GM13977 (cell line): ENCODE results near the gene ARHGEF28.

Experiments used
- DNase-seq: peaks from one replicate; pipeline ENCODE4 v3.0.0; 2012; ENCODE audit warnings: low spot score
- in situ Hi-C: fragments of 300-500 bp; cut with MboI; formaldehyde crosslinking; loops from one replicate; pipeline ENCODE4 v1.12.0; 2022; ENCODE audit warnings: low sequenced_read_pairs, low pct_unique_long_range_greater_than_20kb, mixed read lengths, inconsistent platforms; ENCODE audit not compliant: unreplicated experiment
- TF ChIP-seq, protein P1 (sequence below): IDR thresholded peaks from 2 replicates; pipeline ENCODE4 v1.5.1; 2012; ENCODE audit warnings: mild to moderate bottlenecking, control low read depth; ENCODE audit not compliant: insufficient read depth; ENCODE audit errors: extremely low read depth, missing control alignments

ARHGEF28 gene

DNA sequence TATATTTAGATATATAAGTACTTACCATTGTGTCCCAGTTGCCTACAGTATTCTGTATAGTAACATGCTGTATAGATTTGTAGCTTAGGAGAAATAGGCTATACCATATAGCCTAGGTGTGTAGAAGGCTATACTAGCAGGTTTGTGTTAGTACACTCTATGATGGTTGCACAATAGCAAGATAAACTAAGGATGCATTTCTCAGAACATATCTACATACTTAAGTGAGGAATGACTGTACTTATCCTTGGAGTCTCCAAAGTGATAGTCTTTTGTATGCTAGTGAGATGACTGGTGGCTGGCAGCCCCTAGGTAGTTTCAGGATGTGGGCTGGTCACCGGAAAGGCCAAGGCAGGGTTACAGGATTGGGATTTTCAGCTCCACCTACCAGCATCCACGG is 208.7 kb downstream of the ARHGEF28 start:
- DNase-seq = no peak
- TF ChIP-seq, protein P1, sequence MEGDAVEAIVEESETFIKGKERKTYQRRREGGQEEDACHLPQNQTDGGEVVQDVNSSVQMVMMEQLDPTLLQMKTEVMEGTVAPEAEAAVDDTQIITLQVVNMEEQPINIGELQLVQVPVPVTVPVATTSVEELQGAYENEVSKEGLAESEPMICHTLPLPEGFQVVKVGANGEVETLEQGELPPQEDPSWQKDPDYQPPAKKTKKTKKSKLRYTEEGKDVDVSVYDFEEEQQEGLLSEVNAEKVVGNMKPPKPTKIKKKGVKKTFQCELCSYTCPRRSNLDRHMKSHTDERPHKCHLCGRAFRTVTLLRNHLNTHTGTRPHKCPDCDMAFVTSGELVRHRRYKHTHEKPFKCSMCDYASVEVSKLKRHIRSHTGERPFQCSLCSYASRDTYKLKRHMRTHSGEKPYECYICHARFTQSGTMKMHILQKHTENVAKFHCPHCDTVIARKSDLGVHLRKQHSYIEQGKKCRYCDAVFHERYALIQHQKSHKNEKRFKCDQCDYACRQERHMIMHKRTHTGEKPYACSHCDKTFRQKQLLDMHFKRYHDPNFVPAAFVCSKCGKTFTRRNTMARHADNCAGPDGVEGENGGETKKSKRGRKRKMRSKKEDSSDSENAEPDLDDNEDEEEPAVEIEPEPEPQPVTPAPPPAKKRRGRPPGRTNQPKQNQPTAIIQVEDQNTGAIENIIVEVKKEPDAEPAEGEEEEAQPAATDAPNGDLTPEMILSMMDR = no peak
- in situ Hi-C loops = no loop called here

DNA sequence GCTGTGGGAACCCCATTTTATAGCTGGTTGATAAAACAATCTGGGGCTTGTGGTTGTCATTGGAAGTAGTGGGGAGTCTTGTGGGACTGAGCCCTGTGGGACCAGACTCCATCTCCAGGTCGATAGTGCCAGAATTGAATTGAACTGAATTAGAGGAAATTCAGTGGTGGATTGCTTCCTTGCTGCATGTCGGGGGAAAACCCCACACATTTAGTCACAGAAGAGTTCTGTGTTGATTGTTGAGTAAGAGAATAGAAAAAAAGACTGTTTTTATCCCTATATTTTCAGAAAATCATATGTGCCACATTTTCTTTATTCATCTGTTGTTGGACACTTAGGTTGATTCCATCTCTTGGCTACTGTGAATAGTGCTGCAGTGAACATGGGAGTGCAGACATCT is 209.7 kb downstream of the ARHGEF28 start:
- DNase-seq = no peak
- TF ChIP-seq, protein P1 = no peak
- in situ Hi-C loops = no loop called here

DNA sequence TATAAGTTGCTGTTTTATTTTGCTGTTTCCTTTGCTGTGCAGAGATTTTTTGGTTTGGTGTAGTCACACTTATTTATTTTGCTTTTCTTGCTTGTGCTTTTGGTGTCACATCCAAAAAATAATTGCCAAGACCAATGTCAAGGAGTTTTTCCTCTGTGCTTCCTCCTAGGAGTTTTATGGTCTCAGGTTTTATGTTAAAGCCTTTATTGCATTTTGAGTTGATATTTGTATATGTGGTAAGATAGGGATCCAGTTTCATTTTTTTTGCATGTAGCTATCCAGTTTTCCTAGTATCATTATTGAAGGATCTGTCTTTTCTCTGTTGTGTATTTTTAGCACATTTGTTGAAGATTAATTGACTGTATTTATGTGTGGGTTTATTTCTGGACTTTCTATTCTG is 210.6 kb downstream of the ARHGEF28 start:
- in situ Hi-C loops = no loop called here
- no peak for DNase-seq
- TF ChIP-seq, protein P1 = no peak

DNA sequence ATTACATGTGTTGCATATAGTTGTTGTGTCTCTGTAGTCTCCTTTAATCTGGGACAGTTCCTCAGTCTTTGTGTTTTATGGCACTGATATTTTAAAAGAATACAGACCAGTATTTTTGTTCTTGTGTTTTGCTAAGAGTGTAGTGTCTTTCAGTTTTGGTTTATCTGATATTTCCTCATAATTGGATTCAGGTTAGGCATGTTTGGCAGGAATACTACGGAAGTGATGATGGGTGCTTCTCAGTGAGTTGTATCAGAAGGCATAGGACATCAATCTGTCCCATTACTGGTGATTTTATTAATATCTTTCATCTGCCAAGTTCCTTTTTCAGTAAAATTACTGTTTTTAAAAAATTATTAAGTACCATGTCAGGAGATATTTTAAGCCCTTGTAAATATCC is 212.9 kb downstream of the ARHGEF28 start:
- TF ChIP-seq, protein P1 = no peak

DNA sequence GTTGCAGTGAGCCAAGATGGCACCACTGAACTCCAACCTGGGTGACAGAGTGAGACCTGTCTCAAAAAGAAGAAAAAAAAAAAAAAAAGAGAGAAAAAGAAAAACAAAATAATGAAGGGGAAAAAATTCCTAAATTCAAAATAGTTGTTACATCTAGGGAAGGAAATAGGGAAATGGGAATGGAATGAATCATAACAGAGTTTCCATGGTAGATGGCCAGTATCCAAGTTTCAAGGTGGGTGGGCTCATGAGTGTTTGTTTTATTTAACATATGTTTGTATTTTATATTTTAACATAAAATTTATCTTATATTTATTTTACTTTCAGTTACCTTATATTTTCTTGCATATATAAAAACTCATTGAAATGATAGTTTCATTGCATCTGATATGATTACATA is 215.6 kb downstream of the ARHGEF28 start:
- TF ChIP-seq, protein P1 = no peak
- no peak for DNase-seq
- in situ Hi-C loops = no loop called here

More for the DNA sequence above, 212.9 kb downstream of the ARHGEF28 start:
- in situ Hi-C loops = no loop called here
- DNase-seq = no peak

DNA sequence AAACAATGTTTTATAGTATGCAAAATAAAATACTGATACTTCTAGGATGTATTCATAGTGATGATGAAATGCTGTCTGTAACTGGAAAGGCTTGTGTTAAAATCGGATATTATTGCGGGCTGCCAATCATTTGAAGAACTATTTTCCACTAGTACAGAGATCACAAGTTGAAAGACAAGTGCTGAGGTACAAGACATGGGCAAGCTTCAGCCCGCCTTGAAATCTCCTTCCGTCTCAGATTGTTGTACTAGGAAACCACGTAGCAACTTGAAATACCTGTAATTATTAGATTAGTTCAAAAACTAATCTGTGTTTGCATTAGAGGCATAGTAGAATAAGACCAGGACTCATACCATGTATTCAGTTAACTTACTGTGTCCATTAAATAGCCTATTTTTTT is 218.2 kb downstream of the ARHGEF28 start:
- TF ChIP-seq, protein P1 = no peak
- DNase-seq = no peak
- in situ Hi-C loops = no loop called here
